ENCODE results near the gene NRBF2.
A peak's percentile ranks its signal among the peaks of the same experiment; 100 is the strongest.
"Not testable (repeated sequence)": the region's sequence is repeated elsewhere in the genome, so short reads cannot be mapped to it uniquely, and the experiment has no call there.

NRBF2 gene

DNA sequence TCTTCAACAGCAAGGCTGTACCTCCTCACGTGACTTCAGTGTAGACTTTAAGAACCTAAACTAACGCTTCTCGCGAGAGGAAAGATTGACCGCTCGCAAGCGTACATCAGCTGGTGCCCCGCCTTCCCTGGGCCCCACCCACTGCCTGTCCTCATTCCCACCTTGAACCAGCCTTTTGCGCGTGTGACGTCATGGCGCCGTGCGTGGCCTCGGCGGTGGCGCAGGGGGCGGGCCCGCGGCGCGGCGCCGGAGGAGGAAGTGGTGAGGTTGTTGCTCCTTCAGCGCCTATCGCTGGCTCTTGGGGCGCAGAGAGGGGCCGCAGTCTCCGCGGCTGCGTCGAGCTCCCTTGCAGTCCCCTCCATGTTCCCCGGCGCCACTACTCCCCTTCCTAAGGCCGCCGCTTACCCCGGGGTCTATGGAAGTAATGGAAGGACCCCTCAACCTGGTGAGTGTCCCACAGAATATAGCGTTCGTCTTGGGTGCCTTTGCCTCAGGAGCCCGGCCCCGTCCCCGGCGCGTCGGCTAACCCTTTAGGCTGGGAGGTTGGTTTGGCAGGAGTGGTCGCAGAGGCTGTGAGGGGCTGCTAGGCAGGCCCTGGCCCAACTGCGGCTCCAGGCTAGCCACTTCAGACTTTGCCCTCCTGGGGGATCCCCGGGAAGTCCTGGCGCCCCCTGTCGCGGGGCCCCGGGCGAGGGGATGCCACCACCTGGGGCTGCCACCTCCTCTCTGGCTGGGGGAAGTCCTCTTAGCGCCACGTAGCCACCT is at the start of gene NRBF2:
Gene NRBF2, plus strand, starts transcription at position 273 of the 765 bp plus-strand sequence. Its CDS starts 143 bp downstream, at position 416.
- DNase-seq (ENCODE audit: low spot score in 2 of 2) = peak; percentile 92 to 95
- H3K4me3 Mint-ChIP-seq = peak within 1 kb of the TSS; percentile 85
- peaks cover 10% of the 10 kb centered on the region for H3K27me3 Mint-ChIP-seq
- peaks cover 9% of the 10 kb centered on the region for H3K9me3 Mint-ChIP-seq
- peaks cover 10% of the 10 kb centered on the region for H3K36me3 Mint-ChIP-seq (ENCODE audit: insufficient read depth)
- peak; percentile 91 for ATAC-seq (replicated peaks; ENCODE audit: extremely low read depth, poor library complexity, severe bottlenecking)
- peaks cover 25% of the 10 kb centered on the region for H3K4me1 Mint-ChIP-seq
- H3K27ac Mint-ChIP-seq (ENCODE audit: low read depth) = peak within 1 kb of the TSS; percentile 88

DNA sequence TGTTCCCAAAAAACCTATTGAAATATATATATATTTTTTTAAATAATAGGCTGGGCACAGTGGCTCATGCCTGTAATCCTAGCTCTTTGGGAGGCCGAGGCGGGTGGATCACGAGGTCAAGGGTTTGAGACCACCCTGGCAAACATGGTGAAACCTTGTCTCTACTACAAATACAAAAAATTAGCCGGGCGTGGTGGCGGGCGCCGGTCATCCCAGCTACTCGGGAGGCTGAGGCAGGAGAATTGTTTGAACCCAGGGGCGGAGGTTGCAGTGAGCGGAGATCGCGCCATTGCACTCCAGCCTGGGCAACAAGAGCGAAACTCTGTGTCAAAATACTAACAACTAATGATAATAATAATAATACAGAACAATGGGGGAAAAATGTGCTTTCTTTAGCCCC is 49.7 kb upstream of the NRBF2 start:
- not testable (repeated sequence) for H3K27ac Mint-ChIP-seq (ENCODE audit: low read depth); H3K9me3 Mint-ChIP-seq; H3K36me3 Mint-ChIP-seq (ENCODE audit: insufficient read depth); H3K4me1 Mint-ChIP-seq; H3K27me3 Mint-ChIP-seq; ATAC-seq (replicated peaks; ENCODE audit: extremely low read depth, poor library complexity, severe bottlenecking); DNase-seq (ENCODE audit: low spot score in 2 of 2); H3K4me3 Mint-ChIP-seq

DNA sequence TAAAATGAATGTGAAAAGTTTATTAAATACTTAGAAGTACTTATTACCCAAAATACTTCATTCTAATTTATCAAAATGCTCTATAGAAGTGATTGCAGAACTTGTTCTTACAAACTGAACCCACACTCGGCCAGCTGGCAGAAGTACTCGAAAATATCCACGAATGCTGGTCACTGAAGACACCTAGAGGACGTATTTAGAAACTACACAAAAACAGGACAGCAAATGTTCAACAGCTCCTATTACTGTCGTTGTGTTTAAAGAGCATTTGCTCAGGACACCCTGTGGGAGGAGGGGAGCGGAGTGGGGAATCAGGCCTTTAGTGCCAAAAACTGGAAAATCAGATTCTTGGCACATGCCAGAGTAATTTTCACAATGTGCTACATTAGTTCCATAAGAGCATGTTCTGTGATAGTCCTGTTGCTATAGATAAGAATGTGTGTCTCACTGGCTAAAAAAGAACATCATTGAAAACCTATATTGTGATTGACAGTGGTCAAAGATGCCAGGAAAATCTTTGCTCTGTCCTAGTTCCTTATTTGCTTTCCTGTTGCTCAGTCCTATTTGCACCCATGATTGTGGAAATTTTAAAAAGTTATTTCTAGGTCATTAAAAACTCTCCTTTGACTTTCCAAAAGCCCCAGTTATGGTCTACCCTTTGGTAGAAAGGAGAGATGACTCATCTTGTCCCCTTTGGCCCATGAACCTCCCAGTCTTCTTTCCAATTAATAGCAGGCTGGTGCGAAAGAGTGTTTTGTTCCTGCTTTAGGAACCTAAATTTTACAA is 49.0 kb upstream of the NRBF2 start:
- H3K27me3 Mint-ChIP-seq = peaks cover under 1% of the 10 kb centered on the region
- H3K9me3 Mint-ChIP-seq = no peaks in the 10 kb centered on the region
- DNase-seq (ENCODE audit: low spot score in 2 of 2) (no peak), ATAC-seq (replicated peaks; ENCODE audit: extremely low read depth, poor library complexity, severe bottlenecking) (peak; percentile 43)
- no peaks in the 10 kb centered on the region for H3K36me3 Mint-ChIP-seq (ENCODE audit: insufficient read depth)
- no peak overlapping the region for H3K4me3 Mint-ChIP-seq
- no peaks in the 10 kb centered on the region for H3K4me1 Mint-ChIP-seq
- H3K27ac Mint-ChIP-seq (ENCODE audit: low read depth) = no peak overlapping the region

DNA sequence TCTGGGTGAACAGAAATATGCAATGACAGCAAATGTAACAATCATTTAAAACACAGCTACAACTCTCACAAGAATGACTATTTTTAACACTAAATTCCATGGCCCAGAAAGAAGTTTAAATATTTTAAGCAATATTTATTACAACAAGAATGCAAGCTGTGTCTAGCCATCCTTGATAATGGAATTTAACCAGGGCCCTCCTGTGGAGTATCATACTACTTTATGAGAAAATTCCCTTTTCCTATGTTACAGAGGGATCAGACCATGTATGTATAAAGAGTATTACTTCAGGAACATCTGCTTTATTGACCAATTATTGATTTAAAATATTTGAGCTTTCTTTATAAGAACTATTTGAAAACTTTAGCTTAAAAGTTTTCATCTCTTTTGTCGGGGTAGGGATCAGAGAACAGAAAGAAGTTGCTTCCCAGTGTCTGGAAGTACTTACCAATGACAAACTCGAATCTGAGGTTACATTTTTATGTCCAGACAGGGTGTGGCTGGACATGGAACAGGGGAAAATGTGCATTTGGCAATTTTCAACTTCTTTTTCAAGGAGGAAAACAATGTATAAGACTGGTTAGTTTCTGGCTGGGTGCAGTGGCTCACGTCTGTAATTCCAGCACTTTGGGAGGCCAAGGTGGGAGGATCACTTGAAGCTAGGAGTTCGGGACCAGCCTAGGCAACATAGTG is 48.3 kb upstream of the NRBF2 start:
- ATAC-seq (replicated peaks; ENCODE audit: extremely low read depth, poor library complexity, severe bottlenecking) (no peak), DNase-seq (ENCODE audit: low spot score in 2 of 2) (no peak)
- H3K9me3 Mint-ChIP-seq = no peaks in the 10 kb centered on the region
- no peak overlapping the region for H3K4me3 Mint-ChIP-seq
- H3K27ac Mint-ChIP-seq (ENCODE audit: low read depth) = no peak overlapping the region
- no peaks in the 10 kb centered on the region for H3K4me1 Mint-ChIP-seq
- H3K36me3 Mint-ChIP-seq (ENCODE audit: insufficient read depth) = no peaks in the 10 kb centered on the region
- peaks cover 7% of the 10 kb centered on the region for H3K27me3 Mint-ChIP-seq

DNA sequence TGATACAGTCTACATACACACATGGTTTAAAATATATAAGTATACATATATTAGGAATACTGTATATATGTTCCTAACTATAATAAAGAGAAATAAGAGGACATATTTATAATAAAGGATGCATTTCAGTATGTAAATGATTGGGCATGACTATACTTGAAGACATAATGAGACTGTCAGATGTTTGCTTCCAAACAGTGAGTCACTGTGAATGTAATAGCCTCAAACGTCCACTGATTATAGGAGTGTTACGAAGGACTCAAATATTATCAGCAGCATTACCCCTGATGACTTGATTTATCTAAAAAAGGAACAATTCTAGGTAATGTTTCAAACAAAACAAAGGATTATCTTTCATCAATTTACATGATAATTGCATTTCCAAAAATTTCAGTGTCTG is 39.9 kb upstream of the NRBF2 start:
- ATAC-seq (replicated peaks; ENCODE audit: extremely low read depth, poor library complexity, severe bottlenecking) (no peak), DNase-seq (ENCODE audit: low spot score in 2 of 2) (no peak)
- Mint-ChIP-seq H3K4me1 (no peaks in the 10 kb centered on the region), H3K27me3 (peaks cover 26% of the 10 kb centered on the region), H3K4me3 (no peak overlapping the region), H3K36me3 (ENCODE audit: insufficient read depth) (no peaks in the 10 kb centered on the region), H3K27ac (ENCODE audit: low read depth) (no peak overlapping the region), H3K9me3 (no peaks in the 10 kb centered on the region)

DNA sequence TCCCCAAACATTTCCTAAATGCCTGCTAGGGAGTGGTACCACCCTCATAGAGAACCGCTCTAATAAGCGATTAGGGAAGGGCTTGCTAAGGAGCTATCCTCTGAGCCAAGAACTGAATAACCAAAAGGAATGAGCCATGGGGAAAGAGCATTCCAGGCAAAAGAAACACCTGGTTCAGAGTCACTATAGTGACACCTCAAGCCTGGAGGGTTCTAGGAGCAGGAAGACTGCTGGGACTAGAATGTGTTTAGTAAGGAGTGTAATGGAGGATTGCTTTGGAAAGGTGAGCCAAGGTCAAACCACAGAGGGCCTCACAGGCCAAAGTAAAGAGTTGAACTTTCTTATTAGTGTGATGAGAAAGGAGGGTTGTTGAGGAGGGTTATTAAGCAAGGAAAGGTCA is 38.7 kb upstream of the NRBF2 start:
- Mint-ChIP-seq H3K36me3 (ENCODE audit: insufficient read depth) (no peaks in the 10 kb centered on the region), H3K4me1 (no peaks in the 10 kb centered on the region), H3K9me3 (no peaks in the 10 kb centered on the region), H3K27me3 (peaks cover 23% of the 10 kb centered on the region), H3K4me3 (no peak overlapping the region), H3K27ac (ENCODE audit: low read depth) (no peak overlapping the region)
- DNase-seq (ENCODE audit: low spot score in 2 of 2) (no peak), ATAC-seq (replicated peaks; ENCODE audit: extremely low read depth, poor library complexity, severe bottlenecking) (no peak)

DNA sequence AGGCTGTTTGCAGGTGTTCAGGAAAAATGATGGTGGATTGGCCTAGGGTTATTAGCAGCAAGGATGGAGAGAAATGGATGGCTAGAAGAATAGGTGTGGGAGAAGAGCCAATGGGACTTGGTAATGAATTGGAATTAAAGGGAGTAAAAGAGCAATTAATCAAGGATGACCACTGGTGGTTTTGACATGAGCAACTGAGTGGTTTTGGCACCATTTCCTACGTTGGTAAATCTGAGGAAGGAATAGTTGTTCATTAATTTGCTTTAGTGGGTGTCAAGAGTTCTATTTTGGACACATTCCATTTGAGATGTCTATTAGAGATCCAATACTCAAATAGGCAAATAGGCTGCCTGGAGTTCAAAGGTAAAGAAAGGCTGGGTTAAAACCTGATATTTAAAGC is 38.2 kb upstream of the NRBF2 start:
- ATAC-seq (replicated peaks; ENCODE audit: extremely low read depth, poor library complexity, severe bottlenecking) = no peak
- H3K27me3 Mint-ChIP-seq = peaks cover 21% of the 10 kb centered on the region
- no peaks in the 10 kb centered on the region for H3K36me3 Mint-ChIP-seq (ENCODE audit: insufficient read depth)
- no peak overlapping the region for H3K27ac Mint-ChIP-seq (ENCODE audit: low read depth)
- H3K4me3 Mint-ChIP-seq = no peak overlapping the region
- DNase-seq (ENCODE audit: low spot score in 2 of 2) = no peak
- H3K9me3 Mint-ChIP-seq = no peaks in the 10 kb centered on the region
- no peaks in the 10 kb centered on the region for H3K4me1 Mint-ChIP-seq

DNA sequence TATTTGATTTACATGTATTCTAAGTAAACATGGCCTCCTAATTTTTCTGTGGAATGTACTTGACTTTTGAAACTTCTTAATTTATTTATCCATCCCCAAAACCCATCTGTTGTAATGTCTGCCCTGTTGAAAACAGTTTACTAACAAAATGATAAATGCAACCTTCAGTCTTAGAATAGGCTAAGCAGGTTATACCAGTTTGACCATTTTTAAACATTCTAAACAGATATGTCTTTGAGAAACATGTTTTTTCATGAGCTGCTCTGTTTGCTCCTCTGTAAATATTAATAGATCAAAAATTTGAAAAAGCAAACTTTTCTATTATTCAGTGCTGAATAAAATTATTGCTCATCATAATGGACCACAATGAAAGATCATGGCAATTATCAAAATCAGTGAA is 33.4 kb upstream of the NRBF2 start:
- Mint-ChIP-seq H3K4me3 (no peak overlapping the region), H3K27me3 (peaks cover 47% of the 10 kb centered on the region), H3K36me3 (ENCODE audit: insufficient read depth) (no peaks in the 10 kb centered on the region), H3K9me3 (no peaks in the 10 kb centered on the region), H3K4me1 (peaks cover 5% of the 10 kb centered on the region), H3K27ac (ENCODE audit: low read depth) (no peak overlapping the region)
- ATAC-seq (replicated peaks; ENCODE audit: extremely low read depth, poor library complexity, severe bottlenecking) = no peak
- no peak for DNase-seq (ENCODE audit: low spot score in 2 of 2)

DNA sequence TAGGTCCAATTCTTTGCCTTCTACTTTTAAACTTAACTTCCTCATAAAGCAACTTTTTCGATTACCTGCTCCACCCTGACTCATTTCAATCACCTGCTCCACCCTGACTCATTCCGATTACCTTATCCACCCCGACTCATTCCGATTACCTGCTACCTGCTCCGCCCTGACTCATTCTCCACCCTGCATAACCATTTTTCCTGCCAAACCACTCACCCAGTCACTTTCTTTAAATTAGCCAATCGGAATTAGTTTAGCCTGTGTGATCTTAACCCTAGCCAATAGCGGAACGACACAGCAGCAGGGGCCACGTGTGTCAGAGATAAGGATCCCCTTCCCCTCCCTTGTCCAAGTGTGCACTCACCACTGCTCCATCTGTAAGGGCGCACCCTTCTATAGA is 32.0 kb upstream of the NRBF2 start:
- not testable (repeated sequence) for ATAC-seq (replicated peaks; ENCODE audit: extremely low read depth, poor library complexity, severe bottlenecking); H3K27ac Mint-ChIP-seq (ENCODE audit: low read depth); H3K4me3 Mint-ChIP-seq; DNase-seq (ENCODE audit: low spot score in 2 of 2); H3K36me3 Mint-ChIP-seq (ENCODE audit: insufficient read depth); H3K9me3 Mint-ChIP-seq; H3K4me1 Mint-ChIP-seq
- H3K27me3 Mint-ChIP-seq = peaks cover 53% of the 10 kb centered on the region

DNA sequence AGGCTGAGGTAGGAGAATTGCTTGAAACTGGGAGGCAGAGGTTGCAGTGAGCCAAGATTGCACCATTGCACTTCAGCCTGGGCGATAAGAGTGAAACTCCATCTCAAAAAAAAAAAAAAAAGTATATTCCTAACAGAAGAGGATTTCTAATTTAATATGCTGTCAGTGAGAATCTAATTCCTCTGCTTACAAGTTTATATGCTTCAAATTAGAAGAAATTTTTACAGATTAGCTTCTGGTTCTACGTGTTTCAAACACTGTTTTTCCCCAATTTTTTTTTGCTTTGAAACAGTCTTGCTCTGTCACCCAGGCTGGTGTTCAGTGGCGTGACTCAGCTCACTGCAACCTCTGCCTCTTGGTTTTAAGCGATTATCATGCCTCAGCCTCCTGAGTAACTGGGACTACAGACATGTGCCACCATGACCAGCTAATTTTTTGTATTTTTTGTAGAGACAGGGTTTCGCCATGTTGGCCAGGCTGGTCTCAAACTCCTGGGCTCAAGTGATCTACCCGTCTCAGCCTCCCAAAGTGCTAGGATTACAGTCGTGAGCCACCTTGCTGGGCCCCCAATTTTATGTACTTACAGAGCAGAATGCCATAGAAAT is 30.7 kb upstream of the NRBF2 start:
- not testable (repeated sequence) for H3K27ac Mint-ChIP-seq (ENCODE audit: low read depth); DNase-seq (ENCODE audit: low spot score in 2 of 2); H3K4me1 Mint-ChIP-seq; H3K4me3 Mint-ChIP-seq; ATAC-seq (replicated peaks; ENCODE audit: extremely low read depth, poor library complexity, severe bottlenecking); H3K9me3 Mint-ChIP-seq; H3K36me3 Mint-ChIP-seq (ENCODE audit: insufficient read depth)
- H3K27me3 Mint-ChIP-seq = peaks cover 66% of the 10 kb centered on the region

DNA sequence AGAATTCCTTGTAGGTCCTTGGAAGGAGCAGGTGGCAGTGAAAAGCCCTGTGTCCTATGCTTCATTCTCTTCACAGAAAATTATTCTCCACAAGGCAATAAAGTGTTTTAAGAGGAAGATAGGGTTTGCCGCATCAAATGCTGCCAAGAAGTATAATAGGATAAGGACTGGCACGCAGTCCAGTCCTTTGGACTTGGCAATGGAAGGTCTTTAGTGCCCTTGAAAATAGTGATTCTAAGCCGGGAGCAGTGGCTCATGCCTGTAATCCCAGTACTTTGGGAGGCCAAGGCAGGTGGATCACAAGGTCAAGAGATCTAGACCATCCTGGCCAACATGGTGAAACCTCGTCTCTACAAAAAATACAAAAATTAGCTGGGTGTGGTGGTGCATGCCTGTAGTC is 29.9 kb upstream of the NRBF2 start:
- H3K27me3 Mint-ChIP-seq = peaks cover 70% of the 10 kb centered on the region
- not testable (repeated sequence) for H3K27ac Mint-ChIP-seq (ENCODE audit: low read depth); DNase-seq (ENCODE audit: low spot score in 2 of 2); H3K4me3 Mint-ChIP-seq; H3K9me3 Mint-ChIP-seq; H3K36me3 Mint-ChIP-seq (ENCODE audit: insufficient read depth); ATAC-seq (replicated peaks; ENCODE audit: extremely low read depth, poor library complexity, severe bottlenecking); H3K4me1 Mint-ChIP-seq

DNA sequence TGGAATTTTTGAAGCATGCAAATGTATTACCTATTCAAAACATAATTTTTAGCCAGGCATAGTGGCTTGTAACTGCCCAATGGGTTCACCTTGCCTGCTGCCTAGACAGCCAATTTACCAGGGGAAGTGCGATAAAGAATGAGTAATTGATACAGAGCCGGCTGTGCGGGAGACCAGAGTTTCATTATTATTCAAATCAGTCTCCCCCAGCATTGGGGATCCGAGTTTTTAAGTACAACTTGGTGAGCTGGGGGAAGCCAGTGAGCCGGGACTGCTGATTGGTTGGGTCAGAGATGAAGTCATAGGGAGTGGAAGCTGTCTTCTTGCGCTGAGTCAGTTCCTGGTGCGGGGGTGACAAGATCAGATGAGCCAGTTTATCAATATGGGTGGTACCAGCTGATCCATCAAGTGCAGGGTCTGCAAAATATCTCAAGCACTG is 29.1 kb upstream of the NRBF2 start:
- H3K4me1 Mint-ChIP-seq = peaks cover 5% of the 10 kb centered on the region
- DNase-seq (ENCODE audit: low spot score in 2 of 2) (no peak), ATAC-seq (replicated peaks; ENCODE audit: extremely low read depth, poor library complexity, severe bottlenecking) (no peak)
- H3K36me3 Mint-ChIP-seq (ENCODE audit: insufficient read depth) = no peaks in the 10 kb centered on the region
- no peak overlapping the region for H3K27ac Mint-ChIP-seq (ENCODE audit: low read depth)
- H3K9me3 Mint-ChIP-seq = no peaks in the 10 kb centered on the region
- peaks cover 76% of the 10 kb centered on the region for H3K27me3 Mint-ChIP-seq
- H3K4me3 Mint-ChIP-seq = no peak overlapping the region
